Vagina (tissue), 2 donors: ENCODE data around the gene KRT71. TPM values are rescaled to one million over a fixed set of nuclear protein-coding genes. Genes with fewer than 3 reads are reported as not detected.

Experiments used
- DNase-seq, 2 donors: peaks; one replicate each; pipeline ENCODE4 v3.0.0-alpha.2; 2017; ENCODE audit errors: extremely low spot score in 2 of 2
- H3K27ac ChIP-seq: fragments of 200-600 bp; sonication (generic); one replicate; pipeline ENCODE4 v1.5.1; 2019
- H3K27me3 ChIP-seq: fragments of 200-600 bp; sonication (generic); one replicate; pipeline ENCODE4 v1.5.1; 2019
- H3K36me3 ChIP-seq, 2 donors: fragments of 200-600 bp; sonication (generic); one replicate each; pipeline ENCODE4 v1.5.1; 2017 to 2019
- H3K4me1 ChIP-seq: fragments of 200-600 bp; sonication (generic); one replicate; pipeline ENCODE4 v1.5.1; 2019
- H3K4me3 ChIP-seq, 2 donors: fragments of 200-600 bp; sonication (generic); 1 replicate in 1 of 2; 2 replicates in 1 of 2; pipeline ENCODE4 v1.5.1; 2016 to 2019
- H3K9me3 ChIP-seq: fragments of 200-600 bp; sonication (generic); one replicate; pipeline ENCODE4 v1.5.1; 2019
- POLR2A ChIP-seq, 2 donors: fragments of 450-650 bp; IDR thresholded peaks; one replicate each; pipeline ENCODE4 v1.6.1; 2017; ENCODE audit warnings: antibody characterized with exemption in 2 of 2, mild to moderate bottlenecking in 2 of 2, moderate library complexity in 2 of 2
- POLR2AphosphoS5 ChIP-seq, 2 donors: sonication (generic); formaldehyde crosslinking; IDR thresholded peaks; one replicate each; pipeline ENCODE4 v1.9.0; 2017; ENCODE audit warnings: antibody characterized with exemption in 2 of 2, mild to moderate bottlenecking in 2 of 2, low read depth in 1 of 2; ENCODE audit not compliant: insufficient read depth in 1 of 2
- intact Hi-C: fragments of 100-400 bp; cut with DNase I; formaldehyde crosslinking; loops from one replicate; pipeline ENCODE4 v1.15.1; 2023
- total RNA-seq: library from RNA; depleted of rRNA; stranded (reverse); fragments of >200 nt; gene quantifications from one replicate; pipeline ENCODE4 v1.2.3, GENCODE V29; 2016
- TF ChIP-seq, protein P1 (sequence below), 3 experiments: fragments of 450-650 bp in 2 of 3; fragments of 200-600 bp in 1 of 3; sonication (generic) in 1 of 3; IDR thresholded peaks; one replicate each; pipeline ENCODE4 v1.5.1; 2017 to 2019; ENCODE audit warnings: antibody characterized with exemption in 3 of 3, mild to moderate bottlenecking in 2 of 3, moderate library complexity in 2 of 3

KRT71 gene
- total RNA-seq, 1 donor from 2014 or later, result not detected

DNA sequence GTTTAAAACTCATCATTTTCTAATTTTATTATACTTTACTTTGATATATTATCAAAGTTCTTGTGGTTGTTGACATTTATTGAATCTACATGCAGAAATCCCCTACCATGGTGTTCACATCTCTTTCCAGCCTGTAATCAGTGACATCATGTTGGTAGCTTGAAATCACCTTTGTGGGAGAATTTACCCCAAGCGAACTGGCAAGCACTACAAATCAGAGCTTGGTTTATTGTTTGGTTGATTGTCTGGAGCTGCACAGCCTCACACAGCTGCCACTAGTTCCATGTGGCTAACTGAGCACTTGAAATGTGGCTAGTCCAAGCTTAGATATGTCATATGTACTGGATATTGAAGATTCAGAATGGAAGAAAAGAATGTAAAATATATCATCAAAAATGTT lies 17.4 kb downstream of the KRT71 start:
- H3K4me1 ChIP-seq, result peaks cover 35% of the 10 kb centered on the region
- H3K27me3 ChIP-seq, result no peaks in the 10 kb centered on the region
- no peak for DNase-seq
- H3K9me3 ChIP-seq, result no peaks in the 10 kb centered on the region
- H3K4me3 ChIP-seq, result no peak overlapping the region
- TF ChIP-seq POLR2A (IDR thresholded peaks at IDR 0.05), result no peak
- TF ChIP-seq, protein P1, sequence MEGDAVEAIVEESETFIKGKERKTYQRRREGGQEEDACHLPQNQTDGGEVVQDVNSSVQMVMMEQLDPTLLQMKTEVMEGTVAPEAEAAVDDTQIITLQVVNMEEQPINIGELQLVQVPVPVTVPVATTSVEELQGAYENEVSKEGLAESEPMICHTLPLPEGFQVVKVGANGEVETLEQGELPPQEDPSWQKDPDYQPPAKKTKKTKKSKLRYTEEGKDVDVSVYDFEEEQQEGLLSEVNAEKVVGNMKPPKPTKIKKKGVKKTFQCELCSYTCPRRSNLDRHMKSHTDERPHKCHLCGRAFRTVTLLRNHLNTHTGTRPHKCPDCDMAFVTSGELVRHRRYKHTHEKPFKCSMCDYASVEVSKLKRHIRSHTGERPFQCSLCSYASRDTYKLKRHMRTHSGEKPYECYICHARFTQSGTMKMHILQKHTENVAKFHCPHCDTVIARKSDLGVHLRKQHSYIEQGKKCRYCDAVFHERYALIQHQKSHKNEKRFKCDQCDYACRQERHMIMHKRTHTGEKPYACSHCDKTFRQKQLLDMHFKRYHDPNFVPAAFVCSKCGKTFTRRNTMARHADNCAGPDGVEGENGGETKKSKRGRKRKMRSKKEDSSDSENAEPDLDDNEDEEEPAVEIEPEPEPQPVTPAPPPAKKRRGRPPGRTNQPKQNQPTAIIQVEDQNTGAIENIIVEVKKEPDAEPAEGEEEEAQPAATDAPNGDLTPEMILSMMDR (IDR thresholded peaks at IDR 0.05), result no peak
- no peak overlapping the region for H3K27ac ChIP-seq
- intact Hi-C loops, result no loop called here
- no peaks in the 10 kb centered on the region for H3K36me3 ChIP-seq

DNA sequence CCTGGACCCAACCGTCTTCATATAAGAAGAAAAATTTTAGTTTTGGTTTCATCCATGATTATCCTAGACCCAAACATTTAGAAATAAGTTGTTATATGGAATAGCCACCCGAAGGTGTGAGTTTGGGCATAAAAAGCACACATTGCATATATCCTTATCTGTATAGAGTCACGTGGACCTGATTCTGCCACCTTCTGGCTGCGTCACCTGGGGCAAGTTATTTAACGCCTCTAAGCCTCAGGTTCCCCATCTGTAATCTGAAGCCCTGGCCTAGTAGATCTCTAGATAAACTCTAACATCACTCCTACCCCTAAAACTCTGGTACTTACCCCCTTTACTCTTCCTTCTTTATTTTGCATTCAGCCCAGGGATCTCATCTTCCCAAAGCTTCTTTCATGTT lies 18.5 kb downstream of the KRT71 start:
- H3K4me1 ChIP-seq, result peaks cover 24% of the 10 kb centered on the region
- no peak overlapping the region for H3K27ac ChIP-seq
- H3K27me3 ChIP-seq, result no peaks in the 10 kb centered on the region
- H3K9me3 ChIP-seq, result no peaks in the 10 kb centered on the region
- intact Hi-C loops, result no loop called here
- TF ChIP-seq POLR2AphosphoS5 (IDR thresholded peaks at IDR 0.05; ENCODE audit: insufficient read depth in 1 of 2, low read depth in 1 of 2) (no peak), POLR2A (IDR thresholded peaks at IDR 0.05) (no peak)
- TF ChIP-seq, protein P1 (IDR thresholded peaks at IDR 0.05), result no peak
- H3K36me3 ChIP-seq, result no peaks in the 10 kb centered on the region
- DNase-seq, result no peak
- H3K4me3 ChIP-seq, result no peak overlapping the region

DNA sequence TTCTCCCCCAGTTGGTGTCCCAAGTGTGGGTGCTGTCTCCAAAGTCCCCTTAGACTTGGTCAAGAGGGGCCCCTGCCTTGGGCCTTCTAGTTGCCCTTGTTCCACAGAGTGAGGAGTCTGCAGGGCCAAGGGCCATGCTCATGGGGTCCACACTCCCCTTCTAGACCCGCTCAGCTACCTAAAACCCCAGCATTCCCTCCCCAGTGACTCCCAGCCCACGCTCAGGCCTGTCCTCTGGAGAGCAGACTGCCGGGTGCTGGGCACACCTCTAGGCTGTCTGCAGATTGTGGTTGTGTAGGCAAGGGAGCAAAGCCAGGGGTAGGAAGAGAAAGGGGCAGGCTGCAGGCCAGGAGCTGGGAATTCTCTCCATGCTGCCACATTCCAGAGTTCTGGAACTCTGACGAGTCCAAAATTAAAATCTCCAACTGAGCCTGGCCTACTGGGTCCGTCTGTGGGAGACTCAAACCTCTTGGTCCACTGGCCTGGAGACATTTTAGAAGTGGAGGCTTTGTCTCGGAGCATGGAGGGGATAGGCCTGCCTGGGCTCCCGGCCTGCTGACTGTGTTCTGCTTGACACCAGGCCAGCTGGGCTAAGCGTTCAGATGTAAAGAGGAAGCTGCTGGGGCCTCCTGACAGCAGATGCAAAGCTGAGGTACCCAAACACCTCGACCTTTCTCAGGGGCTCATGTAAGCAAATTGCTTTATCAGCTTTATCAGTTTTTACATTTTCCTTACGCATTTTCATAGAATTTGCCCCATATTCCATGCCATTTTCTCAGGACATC lies 19.1 kb downstream of the KRT71 start:
- no peaks in the 10 kb centered on the region for H3K27me3 ChIP-seq
- TF ChIP-seq POLR2A (IDR thresholded peaks at IDR 0.05) (no peak), POLR2AphosphoS5 (IDR thresholded peaks at IDR 0.05; ENCODE audit: insufficient read depth in 1 of 2, low read depth in 1 of 2) (no peak)
- TF ChIP-seq, protein P1 (IDR thresholded peaks at IDR 0.05), result no peak
- DNase-seq, result no peak
- no peak overlapping the region for H3K27ac ChIP-seq
- peaks cover 18% of the 10 kb centered on the region for H3K4me1 ChIP-seq
- no peaks in the 10 kb centered on the region for H3K36me3 ChIP-seq
- intact Hi-C loops, result no loop called here
- H3K9me3 ChIP-seq, result no peaks in the 10 kb centered on the region
- no peak overlapping the region for H3K4me3 ChIP-seq

DNA sequence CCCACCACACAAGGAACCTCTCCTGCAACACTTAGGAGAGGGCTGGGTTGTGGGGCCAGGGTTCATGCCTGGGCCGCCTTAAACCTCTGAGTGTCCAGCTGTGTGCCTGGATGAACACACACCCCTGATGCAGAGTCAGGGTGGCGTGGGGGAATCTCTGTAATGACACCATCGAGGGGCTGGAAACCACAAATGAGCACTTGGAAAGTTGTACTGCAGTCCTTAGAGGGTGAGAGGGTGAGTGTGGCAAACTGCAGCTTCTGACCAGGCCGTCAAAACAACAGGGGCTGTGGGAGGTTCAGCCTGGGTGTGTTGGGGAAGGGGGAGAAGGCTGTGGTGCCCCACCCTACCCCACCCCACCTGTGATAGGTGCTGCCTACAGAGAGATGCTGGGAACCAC lies 20.3 kb downstream of the KRT71 start:
- Histone ChIP-seq H3K4me1 (peaks cover 6% of the 10 kb centered on the region), H3K4me3 (no peak overlapping the region), H3K9me3 (no peaks in the 10 kb centered on the region), H3K27me3 (no peaks in the 10 kb centered on the region), H3K27ac (no peak overlapping the region), H3K36me3 (no peaks in the 10 kb centered on the region)
- intact Hi-C loops, result no loop called here
- DNase-seq, result no peak
- TF ChIP-seq, protein P1 (IDR thresholded peaks at IDR 0.05), result no peak
- TF ChIP-seq POLR2A (IDR thresholded peaks at IDR 0.05), result no peak
- TF ChIP-seq POLR2AphosphoS5 (IDR thresholded peaks at IDR 0.05; ENCODE audit: insufficient read depth in 1 of 2, low read depth in 1 of 2), result no peak

DNA sequence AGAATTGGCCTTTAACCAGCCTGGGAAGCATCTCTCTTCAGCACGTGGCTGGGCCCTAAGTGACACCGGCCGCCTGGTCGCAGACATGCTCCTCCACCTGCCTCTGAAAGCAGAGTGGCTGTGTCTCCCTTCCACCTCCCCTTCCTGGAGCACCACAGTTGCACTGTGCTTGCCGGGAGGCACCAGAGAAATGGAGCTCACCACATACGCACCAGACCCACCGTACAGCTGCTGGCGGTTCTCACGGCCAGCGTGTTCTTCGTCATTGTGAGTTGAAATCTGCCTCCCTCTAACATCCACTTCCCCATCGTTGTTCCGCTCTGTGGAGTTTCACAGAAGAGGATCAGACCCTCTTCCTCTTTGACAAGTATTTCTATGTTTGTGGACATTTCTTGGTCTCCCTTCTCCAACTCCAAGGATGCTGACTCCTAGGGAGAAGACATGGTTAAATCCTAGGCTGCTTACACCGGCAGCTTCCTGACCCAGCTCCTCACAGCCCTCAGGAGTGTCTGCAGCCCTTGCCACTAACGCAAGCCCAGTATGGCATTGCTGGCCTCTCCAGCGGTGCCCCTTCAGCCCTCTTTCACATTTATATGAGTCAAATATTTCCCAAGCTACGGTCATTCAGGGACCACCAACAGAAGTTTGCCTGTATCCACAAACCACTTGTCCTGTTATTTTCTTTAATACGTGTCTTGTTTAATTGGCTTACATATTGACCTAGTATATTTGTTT lies 21.2 kb downstream of the KRT71 start:
- no peaks in the 10 kb centered on the region for H3K4me1 ChIP-seq
- TF ChIP-seq POLR2A (IDR thresholded peaks at IDR 0.05) (no peak), POLR2AphosphoS5 (IDR thresholded peaks at IDR 0.05; ENCODE audit: insufficient read depth in 1 of 2, low read depth in 1 of 2) (no peak)
- TF ChIP-seq, protein P1 (IDR thresholded peaks at IDR 0.05), result no peak
- DNase-seq, result no peak
- no peaks in the 10 kb centered on the region for H3K36me3 ChIP-seq
- H3K27ac ChIP-seq, result no peak overlapping the region
- H3K27me3 ChIP-seq, result no peaks in the 10 kb centered on the region
- intact Hi-C loops, result no loop called here
- no peak overlapping the region for H3K4me3 ChIP-seq
- no peaks in the 10 kb centered on the region for H3K9me3 ChIP-seq
